ENCODE results near the gene INPP5D.
A peak's percentile ranks its signal among the peaks of the same experiment; 100 is the strongest.
"Not testable (repeated sequence)": the region's sequence is repeated elsewhere in the genome, so short reads cannot be mapped to it uniquely, and the experiment has no call there.

The INPP5D gene

GRCh38 chr2:233189025-233189424, 128.9 kb downstream of the INPP5D start:
- DNase-seq = no peak

- peak; percentile 15 for DNase-seq
These were observed 130.9 kb downstream of the INPP5D start for GRCh38 chr2:233191016-233191415.

DNA sequence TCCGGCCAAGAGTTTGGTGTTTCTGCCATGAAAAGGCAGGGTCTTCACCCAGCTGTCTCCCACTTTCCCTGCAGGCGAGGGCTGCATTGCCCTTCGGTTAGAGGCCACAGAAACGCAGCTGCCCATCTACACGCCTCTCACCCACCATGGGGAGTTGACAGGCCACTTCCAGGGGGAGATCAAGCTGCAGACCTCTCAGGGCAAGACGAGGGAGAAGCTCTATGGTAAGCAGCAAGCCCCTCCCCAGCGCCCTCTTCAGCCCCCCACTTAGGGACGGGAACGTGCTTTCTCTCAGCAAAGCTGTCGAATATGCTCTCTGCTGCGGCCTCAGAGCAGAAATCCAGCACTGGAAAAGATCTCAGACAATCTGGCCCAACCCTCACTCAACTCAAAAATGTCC, 133.6 kb downstream of the INPP5D start:
- no peak for DNase-seq

GRCh38 chr2:233195027-233195426, 134.9 kb downstream of the INPP5D start:
- DNase-seq = no peak

- DNase-seq = no peak
These were observed 136.9 kb downstream of the INPP5D start for GRCh38 chr2:233197022-233197421.

DNA sequence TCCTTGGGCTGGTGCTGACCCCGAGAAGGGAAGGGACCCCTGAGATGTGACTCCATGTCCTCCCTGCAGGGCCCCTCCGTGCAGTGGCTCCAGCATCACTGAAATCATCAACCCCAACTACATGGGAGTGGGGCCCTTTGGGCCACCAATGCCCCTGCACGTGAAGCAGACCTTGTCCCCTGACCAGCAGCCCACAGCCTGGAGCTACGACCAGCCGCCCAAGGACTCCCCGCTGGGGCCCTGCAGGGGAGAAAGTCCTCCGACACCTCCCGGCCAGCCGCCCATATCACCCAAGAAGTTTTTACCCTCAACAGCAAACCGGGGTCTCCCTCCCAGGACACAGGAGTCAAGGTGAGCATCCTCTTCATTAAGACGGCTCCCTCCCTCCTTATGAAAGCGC, 137.9 kb downstream of the INPP5D start:
- DNase-seq = no peak

GRCh38 chr2:233199870-233200269, 139.7 kb downstream of the INPP5D start:
- no peak for DNase-seq

DNA sequence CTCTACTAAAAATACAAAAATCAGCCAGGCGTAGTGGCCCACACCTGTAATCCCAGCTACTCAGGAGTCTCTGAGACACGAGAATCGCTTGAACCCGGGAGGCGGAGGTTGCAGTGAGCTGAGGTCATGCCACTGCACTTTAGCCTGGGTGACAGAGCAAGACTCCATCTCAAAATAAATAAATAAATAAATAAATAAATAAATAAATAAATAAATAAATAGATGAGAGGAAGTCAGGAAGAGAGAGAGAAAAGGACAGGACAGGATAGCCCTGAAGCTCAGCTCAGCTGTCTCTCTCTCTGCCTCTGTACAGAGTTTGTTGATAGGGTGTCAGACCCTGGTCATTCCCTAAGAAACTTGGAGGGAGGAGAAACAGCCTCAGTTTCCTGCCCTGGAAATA, 140.6 kb downstream of the INPP5D start:
- not testable (repeated sequence) for DNase-seq

GRCh38 chr2:233201258-233202013, 141.3 kb downstream of the INPP5D start:
- no peak for DNase-seq

DNA sequence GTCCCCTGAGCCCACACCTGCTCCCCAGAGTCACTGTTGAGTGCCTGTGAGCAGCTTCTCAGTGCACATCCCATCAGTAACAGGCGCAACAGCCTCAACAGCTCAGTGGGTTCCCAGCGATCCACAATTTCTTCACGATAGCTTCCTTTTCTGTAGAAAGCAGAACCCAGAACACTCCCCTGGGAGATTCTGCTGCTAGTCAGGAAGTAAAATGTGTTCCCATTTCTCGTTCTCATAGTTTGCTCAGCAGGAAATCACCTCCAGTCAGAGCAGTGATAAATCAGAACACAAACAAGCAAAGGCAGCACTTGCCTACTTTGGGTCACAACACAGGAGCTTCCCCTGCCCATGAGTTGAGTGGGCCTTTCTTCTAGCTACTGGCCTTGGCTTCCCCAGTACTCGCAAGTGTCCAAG, 142.4 kb downstream of the INPP5D start:
- peak; percentile 61 for DNase-seq

- DNase-seq = no peak
These were observed 142.9 kb downstream of the INPP5D start for GRCh38 chr2:233203060-233203459.

DNA sequence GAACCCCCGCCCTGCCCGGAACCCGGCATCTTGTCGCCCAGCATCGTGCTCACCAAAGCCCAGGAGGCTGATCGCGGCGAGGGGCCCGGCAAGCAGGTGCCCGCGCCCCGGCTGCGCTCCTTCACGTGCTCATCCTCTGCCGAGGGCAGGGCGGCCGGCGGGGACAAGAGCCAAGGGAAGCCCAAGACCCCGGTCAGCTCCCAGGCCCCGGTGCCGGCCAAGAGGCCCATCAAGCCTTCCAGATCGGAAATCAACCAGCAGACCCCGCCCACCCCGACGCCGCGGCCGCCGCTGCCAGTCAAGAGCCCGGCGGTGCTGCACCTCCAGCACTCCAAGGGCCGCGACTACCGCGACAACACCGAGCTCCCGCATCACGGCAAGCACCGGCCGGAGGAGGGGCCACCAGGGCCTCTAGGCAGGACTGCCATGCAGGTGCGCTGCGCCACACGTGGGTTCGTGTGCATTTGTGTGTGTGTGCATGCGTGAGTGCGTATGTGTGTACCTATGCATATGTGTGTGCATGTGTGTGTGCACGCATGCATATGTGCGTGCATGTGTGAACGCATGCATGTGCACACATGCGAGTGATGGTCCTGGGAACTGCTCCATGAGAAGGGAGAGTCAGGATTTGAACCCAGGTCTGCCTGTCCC, 144.3 kb downstream of the INPP5D start:
- no peak for DNase-seq

- DNase-seq = no peak
These were observed 148.4 kb downstream of the INPP5D start for GRCh38 chr2:233208382-233209116.

- DNase-seq = no peak
These were observed 149.0 kb downstream of the INPP5D start for GRCh38 chr2:233209117-233209532.

- DNase-seq = no peak
These were observed 149.5 kb downstream of the INPP5D start for GRCh38 chr2:233209533-233210171.

DNA sequence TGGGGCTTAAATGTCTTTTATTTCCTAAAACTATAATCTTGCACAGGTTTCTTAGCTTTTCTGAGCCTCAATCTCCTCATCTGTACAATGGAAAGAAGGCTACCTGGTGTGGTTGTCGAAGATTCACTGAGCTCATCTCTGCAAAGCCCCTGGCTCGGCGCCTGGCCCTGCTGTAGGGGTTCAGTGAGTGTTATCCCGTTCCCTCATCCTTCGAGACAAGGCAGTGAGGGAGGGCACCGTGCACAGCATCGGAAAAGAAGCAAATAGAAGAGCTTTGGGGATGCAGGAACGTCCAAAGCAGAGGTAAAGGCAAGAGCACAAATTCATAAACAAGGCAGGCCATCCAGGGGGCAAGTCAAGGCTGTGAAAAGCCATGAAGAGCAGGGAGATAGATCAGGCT, 150.1 kb downstream of the INPP5D start:
- DNase-seq = no peak

- DNase-seq = no peak
These were observed 150.9 kb downstream of the INPP5D start for GRCh38 chr2:233210843-233211547.

DNA sequence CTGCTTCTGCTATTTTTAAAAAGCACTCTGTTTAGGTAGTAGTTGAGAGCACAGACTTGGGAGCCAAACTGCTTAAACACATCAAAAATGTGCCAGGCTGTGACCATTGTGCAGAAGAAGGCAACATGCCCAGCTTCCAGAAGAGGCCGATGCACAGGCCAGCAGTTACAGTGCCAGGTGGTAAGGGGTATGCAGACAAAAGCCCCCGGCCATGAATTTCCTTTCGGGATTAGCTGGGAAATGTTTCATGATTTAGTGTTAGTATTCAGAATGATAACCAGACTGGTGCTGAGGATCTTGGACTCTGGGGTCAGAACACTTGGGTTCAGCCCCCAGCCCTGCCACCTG, 151.4 kb downstream of the INPP5D start:
- no peak for DNase-seq

DNA sequence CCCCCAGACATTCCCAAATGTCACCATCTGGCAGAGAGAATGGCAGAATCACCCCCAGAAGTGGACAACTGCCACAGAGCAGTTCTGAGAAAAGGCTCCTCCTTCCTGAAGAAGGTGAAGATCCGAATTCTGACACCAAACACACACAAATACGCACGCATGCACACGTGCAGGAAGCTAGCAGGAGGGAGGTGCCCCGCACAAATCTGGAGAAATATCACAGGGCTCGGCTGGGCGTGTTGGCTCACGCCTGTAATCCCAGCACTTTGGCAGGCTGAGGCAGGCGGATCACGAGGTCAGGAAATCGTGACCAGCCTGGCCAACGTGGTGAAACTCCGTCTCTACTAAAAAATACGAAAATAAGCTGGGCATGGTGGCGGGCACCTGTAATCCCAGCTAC, 152.9 kb downstream of the INPP5D start:
- no peak for DNase-seq

DNA sequence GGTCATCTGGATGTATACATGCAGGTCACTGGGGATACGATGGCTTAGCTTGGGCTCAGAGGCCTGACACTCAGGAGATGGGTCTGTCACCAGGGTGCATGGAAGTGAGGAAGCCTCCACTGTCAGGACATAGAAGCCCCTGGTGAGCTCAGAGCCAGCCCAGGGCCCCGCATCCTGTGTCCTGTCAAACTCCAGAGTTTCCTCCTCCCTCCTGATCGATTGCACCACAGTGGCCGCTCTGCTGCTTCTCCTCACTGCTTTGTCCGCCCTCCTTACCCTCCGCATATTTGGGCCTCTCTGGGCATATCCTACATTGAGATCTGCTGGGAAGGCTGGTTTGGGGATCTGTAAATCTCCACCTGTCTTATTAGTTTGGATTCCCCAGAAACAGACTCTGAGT, 153.8 kb downstream of the INPP5D start:
- DNase-seq = no peak

GRCh38 chr2:233217892-233218377, 157.8 kb downstream of the INPP5D start:
- no peak for DNase-seq

- DNase-seq = no peak
These were observed 158.7 kb downstream of the INPP5D start for GRCh38 chr2:233218836-233219235.

DNA sequence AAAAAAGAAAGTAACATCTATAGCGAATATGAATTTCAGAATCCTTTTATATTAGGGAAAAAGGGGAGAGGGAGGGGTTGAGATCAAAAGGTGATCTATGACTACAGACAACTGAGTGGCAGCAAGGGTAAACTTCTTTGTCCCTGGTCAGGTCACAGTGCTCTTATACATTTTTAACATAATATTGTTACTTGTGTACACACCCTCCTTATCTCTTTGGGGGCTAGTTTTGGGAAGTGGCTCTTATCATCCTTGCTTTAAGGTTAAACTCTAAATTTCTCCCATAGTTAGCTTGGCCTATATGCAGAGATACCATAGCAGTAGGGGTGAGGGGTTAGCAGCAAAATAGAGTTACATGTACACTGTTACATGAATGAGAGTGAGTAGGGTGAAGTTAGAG, 159.7 kb downstream of the INPP5D start:
- no peak for DNase-seq

Data from GF-D8 (cell line).